B cell (primary cell): Measurements from ENCODE around the gene HS6ST3.

Experiments
- CTCF ChIP-seq: fragments of 200-600 bp; IDR thresholded peaks from one replicate; pipeline ENCODE4 v1.8.0; 2022; ENCODE audit warnings: antibody characterized with exemption, mild to moderate bottlenecking
- EZH2 ChIP-seq: IDR thresholded peaks from 2 replicates; pipeline ENCODE4 v1.6.1; 2012; ENCODE audit warnings: borderline replicate concordance, low read depth, mild to moderate bottlenecking, moderate library complexity, low read length; ENCODE audit not compliant: insufficient read depth, poor library complexity, severe bottlenecking

GRCh38 chr13:96858133-96858826 is 768.4 kb downstream of the HS6ST3 start:
- TF ChIP-seq CTCF, result no peak
- TF ChIP-seq EZH2, result no peak
